HCT116 (cell line): ENCODE data around the gene NLRP10.

Experiments used
- CEBPB ChIP-seq: IDR thresholded peaks from 2 replicates; pipeline ENCODE4 v1.6.1; 2012; ENCODE audit warnings: low read depth
- CTCF ChIP-seq, 3 experiments: fragments of 200-600 bp in 1 of 3; sonication (generic) in 1 of 3; IDR thresholded peaks in 2 of 3; conservative IDR thresholded peaks in 1 of 3; 2 replicates each; pipeline ENCODE4 v1.5.1; 2012 to 2017; ENCODE audit warnings: low read depth in 2 of 3, low read length in 2 of 3, antibody characterized with exemption in 1 of 3, borderline replicate concordance in 1 of 3, control low read depth in 1 of 3, mild to moderate bottlenecking in 1 of 3, mixed read lengths in 1 of 3, mixed run types in 1 of 3, moderate library complexity in 1 of 3; ENCODE audit not compliant: insufficient read depth in 1 of 3
- EGR1 ChIP-seq: IDR thresholded peaks from 2 replicates; pipeline ENCODE4 v1.6.1; 2012; ENCODE audit warnings: low read depth
- ELF1 ChIP-seq: IDR thresholded peaks from 2 replicates; pipeline ENCODE4 v1.6.1; 2012; ENCODE audit warnings: low read depth, borderline replicate concordance
- EZH2 ChIP-seq: fragments of 200-600 bp; sonication (generic); IDR thresholded peaks from 2 replicates; pipeline ENCODE4 v1.6.1; 2017; ENCODE audit warnings: antibody characterized with exemption, mixed run types
- EZH2phosphoT487 ChIP-seq: fragments of 200-600 bp; IDR thresholded peaks from 2 replicates; pipeline ENCODE4 v1.6.1; 2018; ENCODE audit warnings: antibody characterized with exemption, borderline replicate concordance
- JUND ChIP-seq: IDR thresholded peaks from 2 replicates; pipeline ENCODE4 v1.6.1; 2012
- MAX ChIP-seq: IDR thresholded peaks from 2 replicates; pipeline ENCODE4 v1.6.1; 2012
- POLR2A ChIP-seq: IDR thresholded peaks from 2 replicates; pipeline ENCODE4 v1.7.0; 2011; ENCODE audit warnings: borderline replicate concordance; ENCODE audit not compliant: insufficient read depth, insufficient read length; ENCODE audit errors: extremely low read depth
- POLR2AphosphoS5 ChIP-seq: IDR thresholded peaks from 2 replicates; pipeline ENCODE4 v1.6.1; 2011; ENCODE audit warnings: mild to moderate bottlenecking, low read depth, low read length, moderate library complexity
- RAD21 ChIP-seq: IDR thresholded peaks from 2 replicates; pipeline ENCODE4 v1.6.1; 2012; ENCODE audit warnings: low read depth, mild to moderate bottlenecking
- SRF ChIP-seq: IDR thresholded peaks from 2 replicates; pipeline ENCODE4 v1.6.1; 2012; ENCODE audit warnings: low read depth
- TCF7L2 ChIP-seq: IDR thresholded peaks from 2 replicates; pipeline ENCODE4 v1.7.0; 2011; ENCODE audit warnings: borderline replicate concordance, inconsistent platforms; ENCODE audit not compliant: insufficient read depth, insufficient read length; ENCODE audit errors: extremely low read depth
- ZFX ChIP-seq: fragments of 450-650 bp; IDR thresholded peaks from 2 replicates; pipeline ENCODE4 v1.6.1; 2017

DNA sequence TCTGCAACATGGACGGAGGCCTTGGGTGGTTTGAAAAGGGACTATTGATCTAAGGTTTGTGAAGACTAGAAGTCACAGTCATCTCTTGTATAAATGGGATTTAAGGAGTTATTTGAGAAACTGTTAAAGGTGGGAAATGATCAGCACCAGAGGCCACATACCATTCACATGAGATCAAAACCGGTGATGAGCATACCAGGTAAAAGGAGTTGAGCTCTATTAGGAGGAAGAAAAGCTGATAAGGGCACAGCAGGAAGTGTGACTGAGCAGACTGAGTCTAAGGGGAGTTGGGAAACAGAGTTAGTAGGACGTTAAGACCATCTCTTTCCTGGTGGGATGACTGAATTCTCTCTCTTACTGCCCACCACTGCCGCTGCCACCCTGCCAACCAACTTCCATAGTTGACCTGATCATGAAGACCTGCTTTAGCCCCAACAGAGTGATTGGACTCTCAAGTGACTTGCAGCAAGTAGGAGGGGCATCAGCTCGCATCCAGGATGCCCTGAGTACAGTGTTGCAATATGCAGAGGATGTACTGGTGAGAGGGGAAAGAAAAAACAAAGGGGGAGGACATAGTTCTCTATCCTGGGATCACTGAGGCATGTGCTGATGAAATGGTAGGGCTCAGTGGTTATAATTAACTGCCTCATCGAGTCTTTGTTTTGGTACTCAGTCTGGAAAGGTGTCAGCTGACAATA lies 29.5 kb upstream of the NLRP10 start:
- TF ChIP-seq MAX (no peak), EZH2 (no peak), CTCF (IDR thresholded peaks at IDR 0.05 in 2 of 3, conservative IDR thresholded peaks at IDR 0.05 in 1 of 3; ENCODE audit: borderline replicate concordance in 1 of 3, insufficient read depth in 1 of 3, low read depth in 2 of 3, low read length in 2 of 3) (no peak), ZFX (no peak), TCF7L2 (no peak), POLR2A (no peak), EGR1 (no peak), EZH2phosphoT487 (no peak), POLR2AphosphoS5 (no peak), CEBPB (no peak), ELF1 (no peak), RAD21 (no peak), SRF (no peak), JUND (no peak)
